ENCODE results near the gene STAG2.

STAG2 gene

DNA sequence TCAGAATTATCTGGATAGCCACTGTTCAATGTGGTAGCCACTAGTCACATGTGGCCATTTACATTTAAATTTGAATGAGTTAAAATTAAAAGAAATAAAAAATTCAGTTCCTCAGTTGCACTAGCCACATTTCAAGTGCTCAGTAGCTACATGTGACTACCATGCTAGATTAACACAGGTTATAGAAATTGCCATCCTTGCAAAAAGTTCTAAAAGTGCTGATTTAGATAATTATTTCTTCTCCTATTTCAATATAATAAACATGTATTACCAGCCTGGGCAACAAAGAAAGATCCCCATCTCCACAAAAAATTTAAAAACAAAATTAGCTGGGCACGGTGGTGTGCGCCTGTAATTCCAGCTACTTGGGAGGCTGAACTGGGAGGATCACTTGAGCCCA is 11.7 kb upstream of the STAG2 start:
- H3K27ac ChIP-seq (ENCODE audit: insufficient read depth, low read depth, low read length, poor library complexity, severe bottlenecking), result no peak overlapping the region
- no peaks in the 10 kb centered on the region for H3K36me3 ChIP-seq (ENCODE audit: control insufficient read depth, insufficient read depth, low read length)
- no peak overlapping the region for H3K4me3 ChIP-seq (ENCODE audit: insufficient read depth, low read depth, low read length)
- no peaks in the 10 kb centered on the region for H3K9me3 ChIP-seq (ENCODE audit: control insufficient read depth, low read length)
- 79 to 91% methylated on average over 2 of the region's 2 CpGs for WGBS, 2 experiments
- H3K4me1 ChIP-seq (ENCODE audit: control insufficient read depth, insufficient read depth, low read length), result no peaks in the 10 kb centered on the region
- H3K27me3 ChIP-seq (ENCODE audit: control insufficient read depth, insufficient read depth, low read length, poor library complexity, severe bottlenecking), result no peaks in the 10 kb centered on the region

DNA sequence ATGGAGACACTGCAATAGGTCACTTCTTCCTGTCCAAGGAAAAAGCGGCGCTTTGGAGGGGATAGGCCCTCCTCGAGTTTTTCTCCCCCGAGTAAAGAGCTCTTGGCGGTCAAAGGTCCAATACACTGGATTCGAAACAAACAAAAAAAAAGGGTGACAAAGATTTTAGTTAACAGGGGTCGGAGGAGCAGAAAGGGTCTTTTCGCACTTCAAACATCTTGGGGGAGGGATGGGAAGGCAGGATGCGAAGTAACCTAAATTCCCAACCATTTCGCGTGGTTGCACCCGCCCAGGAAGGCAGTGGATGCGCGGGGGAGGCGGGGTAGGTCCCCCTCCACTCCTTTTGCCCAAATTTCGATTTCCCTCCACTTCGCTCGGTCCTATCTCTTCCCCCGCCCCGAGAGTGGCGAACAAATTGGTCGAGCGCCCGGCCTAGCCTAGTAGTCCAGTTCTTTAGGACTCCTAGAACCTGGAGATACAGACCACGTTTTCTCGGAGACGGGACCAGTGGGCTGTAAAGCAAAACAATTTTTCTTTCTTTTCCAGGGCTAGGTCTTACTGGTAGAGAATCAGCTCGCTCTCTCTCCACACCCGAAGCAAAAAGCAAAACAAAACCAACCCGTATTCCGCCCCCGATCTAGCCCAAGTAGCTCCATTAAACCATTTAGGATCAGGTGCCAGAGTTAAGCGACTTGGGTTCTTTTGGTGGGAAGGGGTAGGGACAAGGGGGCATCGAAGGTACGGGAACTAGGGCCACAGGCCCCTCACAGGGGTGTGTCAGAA is 2.0 kb upstream of the STAG2 start:
- peak overlapping the region; percentile 60 for H3K4me3 ChIP-seq (ENCODE audit: insufficient read depth, low read depth, low read length)
- no peaks in the 10 kb centered on the region for H3K9me3 ChIP-seq (ENCODE audit: control insufficient read depth, low read length)
- no peaks in the 10 kb centered on the region for H3K27me3 ChIP-seq (ENCODE audit: control insufficient read depth, insufficient read depth, low read length, poor library complexity, severe bottlenecking)
- 3% methylated on average over 32 to 35 of the region's 35 CpGs for WGBS, 2 experiments
- H3K36me3 ChIP-seq (ENCODE audit: control insufficient read depth, insufficient read depth, low read length), result no peaks in the 10 kb centered on the region
- no peaks in the 10 kb centered on the region for H3K4me1 ChIP-seq (ENCODE audit: control insufficient read depth, insufficient read depth, low read length)
- peak overlapping the region; percentile 84 for H3K27ac ChIP-seq (ENCODE audit: insufficient read depth, low read depth, low read length, poor library complexity, severe bottlenecking)

DNA sequence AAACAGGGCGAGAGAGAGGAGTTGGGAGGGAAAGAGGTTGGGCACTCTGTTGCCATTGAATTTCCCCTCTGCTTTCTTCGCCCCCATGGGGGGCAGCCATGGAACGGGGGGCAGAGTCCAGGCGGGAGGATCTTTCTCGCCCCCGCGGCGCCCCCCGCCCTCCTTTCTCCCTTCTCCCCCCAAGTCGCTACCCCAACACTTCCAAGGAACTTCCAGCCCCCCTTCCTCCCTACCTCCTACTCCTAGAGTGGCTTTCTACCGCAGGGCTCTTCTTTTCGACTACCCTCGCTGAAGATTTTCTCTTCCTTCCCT is 594 bp upstream of the STAG2 start:
- Histone ChIP-seq H3K4me3 (ENCODE audit: insufficient read depth, low read depth, low read length) (peak overlapping the region; percentile 72), H3K27me3 (ENCODE audit: control insufficient read depth, insufficient read depth, low read length, poor library complexity, severe bottlenecking) (no peaks in the 10 kb centered on the region), H3K27ac (ENCODE audit: insufficient read depth, low read depth, low read length, poor library complexity, severe bottlenecking) (peak overlapping the region; percentile 99), H3K36me3 (ENCODE audit: control insufficient read depth, insufficient read depth, low read length) (no peaks in the 10 kb centered on the region), H3K4me1 (ENCODE audit: control insufficient read depth, insufficient read depth, low read length) (no peaks in the 10 kb centered on the region), H3K9me3 (ENCODE audit: control insufficient read depth, low read length) (no peaks in the 10 kb centered on the region)
- 0% methylated on average over 4 to 11 of the region's 13 CpGs for WGBS, 2 experiments

DNA sequence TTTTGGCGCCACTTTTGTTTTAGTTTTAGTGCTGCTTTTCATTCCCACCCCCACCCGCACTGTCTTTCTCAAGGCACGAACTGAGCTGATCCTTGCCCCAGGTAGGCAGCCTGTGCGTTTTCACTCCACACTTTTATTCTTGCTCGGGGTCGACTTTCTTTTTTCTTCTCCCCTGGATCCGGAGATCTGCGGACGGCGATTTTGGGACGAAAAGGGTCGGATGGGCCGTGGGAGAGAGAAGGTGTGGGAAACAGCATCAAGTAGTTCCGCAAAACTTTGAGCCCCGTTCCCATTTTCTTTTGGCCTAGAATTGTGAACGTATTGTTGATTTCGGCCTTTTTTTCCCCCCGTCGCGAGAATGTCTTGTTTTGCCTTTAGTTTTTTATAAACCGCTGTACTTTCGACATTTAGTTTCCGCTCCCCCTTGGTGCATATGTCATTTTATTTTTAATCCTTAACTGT is 531 bp downstream of the STAG2 start:
- Histone ChIP-seq H3K27ac (ENCODE audit: insufficient read depth, low read depth, low read length, poor library complexity, severe bottlenecking) (peak overlapping the region; percentile 92), H3K9me3 (ENCODE audit: control insufficient read depth, low read length) (no peaks in the 10 kb centered on the region), H3K36me3 (ENCODE audit: control insufficient read depth, insufficient read depth, low read length) (no peaks in the 10 kb centered on the region), H3K4me1 (ENCODE audit: control insufficient read depth, insufficient read depth, low read length) (no peaks in the 10 kb centered on the region), H3K27me3 (ENCODE audit: control insufficient read depth, insufficient read depth, low read length, poor library complexity, severe bottlenecking) (no peaks in the 10 kb centered on the region), H3K4me3 (ENCODE audit: insufficient read depth, low read depth, low read length) (peak overlapping the region; percentile 72)
- 0% methylated on average over 13 to 22 of the region's 23 CpGs for whole genome bisulfite sequencing, 2 experiments

DNA sequence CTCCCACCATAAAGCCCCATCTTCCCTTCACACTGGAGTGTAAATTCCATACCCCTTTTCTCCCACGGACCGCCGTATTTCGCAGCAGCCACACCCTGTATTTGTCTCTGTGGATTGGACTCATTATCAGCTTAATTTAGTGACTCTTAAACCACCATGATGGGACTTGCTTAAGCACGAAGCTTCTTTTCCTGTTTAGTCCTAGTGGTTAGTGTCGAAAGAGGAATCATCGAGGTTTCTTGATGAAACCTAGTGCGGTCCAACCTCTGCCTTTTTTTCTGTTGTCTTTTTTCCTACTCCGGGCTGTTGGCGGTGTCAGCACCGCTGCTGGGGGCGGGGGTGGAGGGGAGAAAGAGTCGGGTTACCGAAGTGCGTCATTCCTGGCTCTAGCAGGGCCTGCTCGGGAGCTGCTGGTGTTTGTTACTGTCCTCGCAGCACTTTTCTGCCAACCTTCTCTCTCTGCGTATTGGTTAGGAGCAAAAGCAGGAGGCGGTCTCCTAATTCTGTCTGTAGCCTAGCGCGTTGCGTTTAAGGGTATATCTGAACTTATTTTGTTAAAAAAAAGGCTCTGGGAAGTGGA is 1.4 kb downstream of the STAG2 start:
- H3K36me3 ChIP-seq (ENCODE audit: control insufficient read depth, insufficient read depth, low read length), result no peaks in the 10 kb centered on the region
- H3K4me1 ChIP-seq (ENCODE audit: control insufficient read depth, insufficient read depth, low read length), result no peaks in the 10 kb centered on the region
- H3K27me3 ChIP-seq (ENCODE audit: control insufficient read depth, insufficient read depth, low read length, poor library complexity, severe bottlenecking), result no peaks in the 10 kb centered on the region
- WGBS, 2 experiments, result 0 to 1% methylated on average over 20 to 22 of the region's 22 CpGs
- H3K27ac ChIP-seq (ENCODE audit: insufficient read depth, low read depth, low read length, poor library complexity, severe bottlenecking), result peak overlapping the region; percentile 92
- H3K9me3 ChIP-seq (ENCODE audit: control insufficient read depth, low read length), result no peaks in the 10 kb centered on the region
- H3K4me3 ChIP-seq (ENCODE audit: insufficient read depth, low read depth, low read length), result peak overlapping the region; percentile 72

DNA sequence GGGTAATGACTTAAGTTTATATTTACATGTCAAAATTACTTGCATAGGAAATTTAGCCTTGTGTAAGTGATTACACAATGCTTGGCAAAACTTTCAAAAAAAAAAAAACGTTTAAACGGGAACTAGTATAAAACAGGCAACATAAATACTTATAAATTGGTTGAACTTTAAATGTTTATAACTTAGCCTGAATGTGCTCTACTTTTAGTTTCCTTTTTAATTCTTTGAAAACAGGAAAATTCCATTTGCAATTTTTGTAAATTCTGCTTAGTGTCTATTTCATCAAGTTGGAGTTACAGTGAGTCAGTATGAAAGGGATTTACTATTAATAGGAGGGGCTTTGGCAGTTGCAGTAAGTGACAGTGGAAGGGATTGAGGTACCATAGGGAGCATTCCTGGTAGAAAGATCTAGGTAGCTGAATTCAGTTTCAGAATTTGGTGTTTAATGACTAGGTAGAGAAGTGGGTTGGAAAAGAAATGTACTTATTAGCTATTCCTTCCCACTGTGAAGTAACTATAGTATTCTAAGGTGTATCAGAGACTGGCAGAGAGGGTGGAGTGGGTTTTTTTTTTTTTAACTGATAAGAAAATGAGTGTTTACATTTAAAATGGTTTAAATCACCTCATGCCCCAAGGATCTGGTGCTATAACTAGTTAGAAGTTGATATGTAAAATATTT is 2.8 kb downstream of the STAG2 start:
- Histone ChIP-seq H3K27ac (ENCODE audit: insufficient read depth, low read depth, low read length, poor library complexity, severe bottlenecking) (no peak overlapping the region), H3K4me3 (ENCODE audit: insufficient read depth, low read depth, low read length) (peak overlapping the region; percentile 72), H3K36me3 (ENCODE audit: control insufficient read depth, insufficient read depth, low read length) (no peaks in the 10 kb centered on the region), H3K27me3 (ENCODE audit: control insufficient read depth, insufficient read depth, low read length, poor library complexity, severe bottlenecking) (no peaks in the 10 kb centered on the region), H3K9me3 (ENCODE audit: control insufficient read depth, low read length) (no peaks in the 10 kb centered on the region), H3K4me1 (ENCODE audit: control insufficient read depth, insufficient read depth, low read length) (no peaks in the 10 kb centered on the region)
- WGBS, 2 experiments, result no CpG with 5 or more reads among the region's 2 CpGs

DNA sequence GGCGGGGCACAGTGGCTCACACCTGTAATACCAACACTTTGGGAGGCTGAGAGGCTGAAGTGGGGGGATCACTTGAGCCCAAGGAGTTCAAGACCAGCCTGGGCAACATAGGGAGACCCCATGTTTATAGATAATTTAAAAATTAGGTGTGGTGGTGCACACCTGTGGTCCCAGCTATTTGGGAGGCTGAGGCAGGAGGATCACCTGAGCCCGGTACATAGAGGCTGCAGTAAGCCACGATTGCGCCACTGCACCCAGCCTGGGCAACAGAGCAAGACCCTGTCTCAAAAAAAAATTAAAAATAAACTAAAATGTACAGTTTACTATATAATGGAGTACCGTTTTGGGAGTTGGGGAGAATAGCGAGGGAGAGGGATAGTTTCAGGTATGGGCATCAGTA is 4.2 kb downstream of the STAG2 start:
- Histone ChIP-seq H3K9me3 (ENCODE audit: control insufficient read depth, low read length) (no peaks in the 10 kb centered on the region), H3K4me1 (ENCODE audit: control insufficient read depth, insufficient read depth, low read length) (no peaks in the 10 kb centered on the region), H3K27me3 (ENCODE audit: control insufficient read depth, insufficient read depth, low read length, poor library complexity, severe bottlenecking) (no peaks in the 10 kb centered on the region), H3K36me3 (ENCODE audit: control insufficient read depth, insufficient read depth, low read length) (no peaks in the 10 kb centered on the region), H3K4me3 (ENCODE audit: insufficient read depth, low read depth, low read length) (no peak overlapping the region), H3K27ac (ENCODE audit: insufficient read depth, low read depth, low read length, poor library complexity, severe bottlenecking) (no peak overlapping the region)
- 99% methylated on average over 4 to 6 of the region's 6 CpGs for WGBS, 2 experiments

DNA sequence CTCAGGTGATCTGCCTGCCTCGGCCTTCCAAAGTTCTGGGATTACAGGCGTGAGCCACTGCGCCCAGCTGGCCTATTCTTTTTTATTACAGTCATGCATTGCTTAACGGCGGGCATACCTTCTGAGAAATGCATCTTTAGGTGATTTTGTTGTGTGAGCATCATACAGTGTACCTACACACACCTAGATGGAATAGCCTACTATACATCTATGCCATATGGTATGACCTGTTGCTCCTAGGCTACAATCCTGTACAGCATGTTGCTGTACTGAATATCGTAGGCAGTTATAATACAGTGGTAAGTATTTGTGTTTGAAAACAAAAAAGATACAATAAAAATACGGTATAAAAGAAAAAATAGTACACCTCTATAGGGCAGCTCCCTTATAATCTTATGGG is 6.0 kb downstream of the STAG2 start:
- no peaks in the 10 kb centered on the region for H3K4me1 ChIP-seq (ENCODE audit: control insufficient read depth, insufficient read depth, low read length)
- no peaks in the 10 kb centered on the region for H3K36me3 ChIP-seq (ENCODE audit: control insufficient read depth, insufficient read depth, low read length)
- WGBS, 2 experiments, result 89 to 93% methylated on average over 3 to 6 of the region's 7 CpGs
- no peak overlapping the region for H3K27ac ChIP-seq (ENCODE audit: insufficient read depth, low read depth, low read length, poor library complexity, severe bottlenecking)
- H3K27me3 ChIP-seq (ENCODE audit: control insufficient read depth, insufficient read depth, low read length, poor library complexity, severe bottlenecking), result no peaks in the 10 kb centered on the region
- no peaks in the 10 kb centered on the region for H3K9me3 ChIP-seq (ENCODE audit: control insufficient read depth, low read length)
- H3K4me3 ChIP-seq (ENCODE audit: insufficient read depth, low read depth, low read length), result no peak overlapping the region

DNA sequence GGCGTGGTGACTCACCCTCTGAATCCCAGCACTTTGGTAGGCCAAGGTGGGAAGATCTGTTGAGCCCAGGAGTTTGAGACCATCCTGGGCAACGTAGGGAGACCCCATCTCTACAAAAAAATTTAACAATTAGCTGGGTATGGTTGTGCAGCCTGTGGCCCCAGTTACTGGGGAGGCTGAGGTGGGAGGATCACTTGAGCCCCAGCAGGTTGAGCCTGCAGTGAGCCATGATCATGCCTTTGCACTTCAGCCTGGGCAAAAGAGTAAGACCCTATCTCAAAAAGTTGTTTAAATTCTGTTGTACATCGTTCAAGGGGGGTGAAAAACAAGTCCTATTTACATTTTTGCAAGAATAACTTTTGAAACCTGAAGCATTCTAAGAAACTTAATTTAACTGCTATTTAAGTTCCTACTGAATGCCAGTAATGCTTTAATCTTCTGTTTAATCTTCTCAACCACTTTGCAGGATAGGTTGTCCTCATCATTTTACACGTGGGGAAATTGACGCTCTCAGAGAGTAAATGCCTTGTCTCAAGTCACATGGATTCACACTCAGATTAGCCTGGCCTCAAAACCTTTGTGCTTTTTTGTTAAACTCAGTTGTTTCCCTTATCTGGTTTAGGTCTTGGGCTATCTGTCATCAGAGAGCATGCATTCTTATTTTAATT is 7.0 kb downstream of the STAG2 start:
- no peaks in the 10 kb centered on the region for H3K27me3 ChIP-seq (ENCODE audit: control insufficient read depth, insufficient read depth, low read length, poor library complexity, severe bottlenecking)
- H3K4me3 ChIP-seq (ENCODE audit: insufficient read depth, low read depth, low read length), result no peak overlapping the region
- no peaks in the 10 kb centered on the region for H3K4me1 ChIP-seq (ENCODE audit: control insufficient read depth, insufficient read depth, low read length)
- no peaks in the 10 kb centered on the region for H3K36me3 ChIP-seq (ENCODE audit: control insufficient read depth, insufficient read depth, low read length)
- H3K9me3 ChIP-seq (ENCODE audit: control insufficient read depth, low read length), result no peaks in the 10 kb centered on the region
- no peak overlapping the region for H3K27ac ChIP-seq (ENCODE audit: insufficient read depth, low read depth, low read length, poor library complexity, severe bottlenecking)
- WGBS, 2 experiments, result 83% methylated on average over 4 to 5 of the region's 5 CpGs

DNA sequence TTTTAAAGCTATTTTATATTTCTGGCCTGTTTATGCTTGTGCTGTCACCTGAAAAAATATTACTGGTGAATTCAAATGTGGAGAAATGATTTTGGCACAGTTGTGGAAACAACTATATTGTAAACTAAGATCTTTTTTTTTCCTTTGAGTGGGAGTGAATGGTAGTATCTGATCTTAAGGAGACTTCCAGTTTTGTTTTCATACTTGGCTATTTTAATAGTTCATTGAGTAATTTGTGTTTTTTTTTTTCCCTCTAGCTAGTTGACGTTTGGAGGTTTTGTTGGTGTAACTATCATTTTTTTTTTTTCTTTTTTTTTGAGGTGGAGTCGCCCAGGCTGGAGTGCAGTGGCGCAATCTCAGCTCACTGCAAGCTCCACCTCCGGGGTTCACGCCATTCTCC is 10.5 kb downstream of the STAG2 start:
- Histone ChIP-seq H3K4me3 (ENCODE audit: insufficient read depth, low read depth, low read length) (no peak overlapping the region), H3K36me3 (ENCODE audit: control insufficient read depth, insufficient read depth, low read length) (no peaks in the 10 kb centered on the region), H3K27me3 (ENCODE audit: control insufficient read depth, insufficient read depth, low read length, poor library complexity, severe bottlenecking) (no peaks in the 10 kb centered on the region), H3K4me1 (ENCODE audit: control insufficient read depth, insufficient read depth, low read length) (no peaks in the 10 kb centered on the region), H3K27ac (ENCODE audit: insufficient read depth, low read depth, low read length, poor library complexity, severe bottlenecking) (no peak overlapping the region), H3K9me3 (ENCODE audit: control insufficient read depth, low read length) (no peaks in the 10 kb centered on the region)
- WGBS, 2 experiments, result 94% methylated on average over 4 of the region's 5 CpGs; no CpG with 5 or more reads in 1 of the 2 experiments

All from ectodermal cell (in vitro differentiated cells).